Measurements from ENCODE around the gene AURKAIP1. TPM values are rescaled to one million over a fixed set of nuclear protein-coding genes. Genes with fewer than 3 reads are reported as not detected.

The AURKAIP1 gene
- total and polyA plus RNA-seq, 2 of the 13 experiments (the other 11 are each of a cell fraction or from before 2014, with no cell fraction given), result 69.5 to 175 TPM

- TF ChIP-seq MAFF (IDR thresholded peaks at IDR 0.05; ENCODE audit: low read depth, low read length), result no peak
- no peak for TF ChIP-seq KMT2A (CRISPR knock-in tag; IDR thresholded peaks at IDR 0.05)
- TF ChIP-seq CBX2 (IDR thresholded peaks at IDR 0.05; ENCODE audit: low read depth, low read length), result no peak
- TF ChIP-seq CBX2 (CRISPR knock-in tag; IDR thresholded peaks at IDR 0.05; ENCODE audit: low read depth), result no peak
- no peak for TF ChIP-seq MTA3 (CRISPR knock-in tag; IDR thresholded peaks at IDR 0.05)
- TF ChIP-seq HIC2 (CRISPR knock-in tag; IDR thresholded peaks at IDR 0.05; ENCODE audit: low read depth), result no peak
- peak; percentile 47; the same call in 1 of the 2 replicates for TF ChIP-seq ZNF331 (CRISPR knock-in tag; IDR thresholded peaks at IDR 0.05)
- TF ChIP-seq ZNF766 (CRISPR knock-in tag; IDR thresholded peaks at IDR 0.05; ENCODE audit: borderline replicate concordance), result no peak
- no peak for TF ChIP-seq NR2F2 (IDR thresholded peaks at IDR 0.05; ENCODE audit: borderline replicate concordance, low read depth)
- 0 out of 2 replicates have a peak, but pooled peaks have one; percentile 28 for TF ChIP-seq KDM6A (CRISPR knock-in tag; IDR thresholded peaks at IDR 0.05; ENCODE audit: low read depth)
- TF ChIP-seq MAF1 (CRISPR knock-in tag; IDR thresholded peaks at IDR 0.05; ENCODE audit: borderline replicate concordance), result no peak
- no peak for TF ChIP-seq RELA (CRISPR knock-in tag; IDR thresholded peaks at IDR 0.05)
- 0 out of 2 replicates have a peak, but pooled peaks have one; percentile 29 for TF ChIP-seq ZBTB4 (CRISPR knock-in tag; IDR thresholded peaks at IDR 0.05; ENCODE audit: borderline replicate concordance)
- no peak for TF ChIP-seq PBX2 (CRISPR knock-in tag; IDR thresholded peaks at IDR 0.05)
- TF ChIP-seq ZNF282 (IDR thresholded peaks at IDR 0.05; ENCODE audit: partially characterized antibody), result no peak
- peak; percentile 68; the same call in 1 of the 2 replicates for TF ChIP-seq TAF1 (CRISPR knock-in tag; IDR thresholded peaks at IDR 0.05)
- no peak for TF ChIP-seq ZMYM3 (CRISPR knock-in tag; IDR thresholded peaks at IDR 0.05)
- TF ChIP-seq, protein P1, sequence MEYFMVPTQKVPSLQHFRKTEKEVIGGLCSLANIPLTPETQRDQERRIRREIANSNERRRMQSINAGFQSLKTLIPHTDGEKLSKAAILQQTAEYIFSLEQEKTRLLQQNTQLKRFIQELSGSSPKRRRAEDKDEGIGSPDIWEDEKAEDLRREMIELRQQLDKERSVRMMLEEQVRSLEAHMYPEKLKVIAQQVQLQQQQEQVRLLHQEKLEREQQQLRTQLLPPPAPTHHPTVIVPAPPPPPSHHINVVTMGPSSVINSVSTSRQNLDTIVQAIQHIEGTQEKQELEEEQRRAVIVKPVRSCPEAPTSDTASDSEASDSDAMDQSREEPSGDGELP (IDR thresholded peaks at IDR 0.05; ENCODE audit: borderline replicate concordance, low read depth), result peak; percentile 63; the same call in 1 of the 2 replicates
- no peak for TF ChIP-seq ZBTB46 (CRISPR knock-in tag; IDR thresholded peaks at IDR 0.05; ENCODE audit: borderline replicate concordance)
- no peak for TF ChIP-seq SOX5 (CRISPR knock-in tag; IDR thresholded peaks at IDR 0.05; ENCODE audit: borderline replicate concordance)
- TF ChIP-seq ZNF605 (CRISPR knock-in tag; IDR thresholded peaks at IDR 0.05), result 0 out of 2 replicates have a peak, but pooled peaks have one; percentile 52
- no peak for TF ChIP-seq ZNF782 (CRISPR knock-in tag; IDR thresholded peaks at IDR 0.05; ENCODE audit: borderline replicate concordance)
These were observed 27.2 kb downstream of the AURKAIP1 start (continued) for GRCh38 chr1:1347663-1348419.
